ENCODE data around the gene TPPP2.

TPPP2 gene

GRCh38 chr14:21059842-21060613, 30.0 kb downstream of the TPPP2 start:
- DNase-seq = no peak

- no peak for DNase-seq
Measured at GRCh38 chr14:21060614-21061346, 30.8 kb downstream of the TPPP2 start.

DNA sequence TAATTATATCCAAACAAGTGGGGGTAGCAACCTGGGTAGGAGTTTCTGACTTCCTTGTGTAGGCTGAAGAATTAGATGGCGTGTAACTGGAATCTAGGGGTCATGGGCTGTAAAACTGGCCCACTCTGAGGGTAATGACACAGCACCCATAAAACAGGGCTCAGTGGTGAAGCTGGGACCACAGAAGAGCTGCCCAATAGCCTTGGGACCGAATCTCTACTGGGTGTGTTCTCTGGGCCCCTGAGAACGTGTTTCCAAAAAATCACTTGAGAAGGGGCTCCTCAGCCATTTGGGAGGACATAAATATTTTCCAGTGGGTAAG, 31.3 kb downstream of the TPPP2 start:
- DNase-seq = no peak

GRCh38 chr14:21063479-21063878, 33.5 kb downstream of the TPPP2 start:
- DNase-seq = no peak

DNA sequence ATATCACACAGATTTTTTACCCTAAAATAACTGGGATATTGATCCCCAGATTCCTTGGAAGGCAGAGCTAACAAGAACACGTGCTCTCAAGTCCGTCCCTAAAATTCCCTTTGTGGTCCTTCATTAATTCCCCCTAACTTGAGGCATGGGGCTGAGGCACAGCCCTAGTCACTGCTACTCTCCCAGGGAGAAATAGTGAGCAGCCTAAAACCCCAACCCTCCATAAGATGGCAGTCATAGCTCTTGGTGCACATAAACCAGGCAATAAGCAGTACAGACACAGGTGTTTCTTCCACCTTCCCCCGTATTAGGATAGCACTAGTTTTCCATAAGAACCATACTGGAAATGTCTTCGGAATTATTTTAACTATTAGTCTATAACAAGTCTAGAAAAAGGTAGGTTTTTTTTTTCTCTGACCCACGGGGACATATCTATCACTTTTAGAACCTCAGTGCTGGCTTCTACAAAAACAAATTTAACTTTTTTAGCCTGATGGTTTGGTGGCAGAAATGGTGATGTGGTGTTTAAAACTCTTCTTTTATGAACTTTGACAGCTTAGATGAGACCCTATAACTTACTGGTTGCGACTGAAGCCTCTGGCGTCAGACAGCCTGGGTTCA, 37.0 kb downstream of the TPPP2 start:
- DNase-seq = no peak

DNA sequence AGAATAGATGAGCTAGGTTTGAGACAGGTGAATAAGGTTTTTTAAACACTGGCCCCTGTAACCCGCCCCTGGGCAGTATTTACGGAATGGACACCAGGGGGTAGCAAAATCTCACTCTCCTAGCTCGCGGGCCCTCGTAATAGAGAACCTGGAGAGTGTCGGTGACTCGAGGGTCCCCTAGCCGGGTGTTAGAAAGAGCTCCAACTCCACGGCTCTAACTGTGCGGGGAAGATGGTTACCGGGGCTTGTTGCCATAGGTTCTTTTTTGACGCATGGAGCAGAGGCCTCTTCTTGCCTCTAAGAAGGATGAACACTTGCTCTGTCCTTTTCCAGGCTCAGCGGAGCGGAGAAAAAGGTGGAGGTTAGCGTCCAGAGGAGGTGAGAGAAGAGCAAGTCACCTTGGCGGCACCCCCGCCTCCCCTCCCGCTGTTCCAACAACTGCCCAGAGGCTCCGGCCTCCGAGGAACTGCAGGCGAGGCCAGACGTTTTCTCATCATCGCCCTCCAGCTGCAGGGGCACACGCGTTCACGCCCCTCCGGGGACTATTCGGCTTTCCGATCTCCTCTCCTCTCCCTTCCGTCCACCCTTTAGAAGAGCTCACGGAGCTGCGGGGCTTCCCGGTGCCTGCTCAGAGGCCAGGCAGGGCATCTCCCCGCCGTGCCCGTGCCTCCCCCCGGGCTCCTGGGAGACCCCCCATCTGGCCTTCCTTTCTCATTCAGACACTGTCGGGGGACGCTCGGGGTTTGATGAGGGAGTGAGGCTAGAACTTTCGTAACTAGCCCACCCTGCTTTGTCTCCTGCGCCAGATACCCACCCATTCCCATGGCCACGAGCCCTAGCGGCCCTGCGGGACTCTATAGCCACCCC, 38.7 kb downstream of the TPPP2 start:
- DNase-seq = peak; percentile 49

DNA sequence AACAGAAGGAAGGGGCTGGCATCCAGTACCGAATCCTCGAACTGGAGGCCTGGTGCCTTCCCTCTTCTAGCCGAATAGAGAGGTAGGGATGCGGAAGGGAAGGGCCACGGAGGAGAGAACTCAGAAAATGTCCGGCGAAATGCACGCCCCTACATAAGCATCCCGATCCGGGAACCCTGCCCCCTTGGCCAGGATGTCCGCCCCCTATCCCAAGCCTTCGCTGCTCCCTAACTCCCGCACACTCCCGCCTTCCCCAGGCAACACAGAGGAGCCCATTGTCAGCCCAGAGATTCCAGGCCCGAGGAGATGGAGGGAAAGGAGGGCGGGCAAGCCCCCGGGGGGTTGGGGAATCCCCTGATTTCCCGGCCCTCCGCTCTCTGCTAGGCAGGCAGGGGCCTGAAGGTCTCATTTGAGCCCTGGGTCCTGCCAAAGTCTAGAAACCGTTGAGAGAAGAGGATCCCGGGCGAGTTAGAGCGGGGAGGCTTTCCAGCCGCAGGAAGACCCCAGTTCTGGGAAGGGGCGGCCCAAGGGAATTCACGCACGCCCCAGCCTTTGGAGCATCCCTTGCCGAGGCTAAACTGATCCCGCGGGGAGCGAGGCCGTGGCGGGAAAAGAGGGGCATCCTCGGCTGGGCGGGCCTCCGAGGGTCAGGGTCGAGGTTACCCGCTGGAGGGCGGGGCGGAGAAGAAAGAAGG, 39.5 kb downstream of the TPPP2 start:
- no peak for DNase-seq

- no peak for DNase-seq
Measured at GRCh38 chr14:21070083-21070609, 40.1 kb downstream of the TPPP2 start, which contains the start of gene ARHGEF40. ARHGEF40 (plus strand) TSS chr14:21070304; CDS start chr14:21070397, 93 bp downstream.

DNA sequence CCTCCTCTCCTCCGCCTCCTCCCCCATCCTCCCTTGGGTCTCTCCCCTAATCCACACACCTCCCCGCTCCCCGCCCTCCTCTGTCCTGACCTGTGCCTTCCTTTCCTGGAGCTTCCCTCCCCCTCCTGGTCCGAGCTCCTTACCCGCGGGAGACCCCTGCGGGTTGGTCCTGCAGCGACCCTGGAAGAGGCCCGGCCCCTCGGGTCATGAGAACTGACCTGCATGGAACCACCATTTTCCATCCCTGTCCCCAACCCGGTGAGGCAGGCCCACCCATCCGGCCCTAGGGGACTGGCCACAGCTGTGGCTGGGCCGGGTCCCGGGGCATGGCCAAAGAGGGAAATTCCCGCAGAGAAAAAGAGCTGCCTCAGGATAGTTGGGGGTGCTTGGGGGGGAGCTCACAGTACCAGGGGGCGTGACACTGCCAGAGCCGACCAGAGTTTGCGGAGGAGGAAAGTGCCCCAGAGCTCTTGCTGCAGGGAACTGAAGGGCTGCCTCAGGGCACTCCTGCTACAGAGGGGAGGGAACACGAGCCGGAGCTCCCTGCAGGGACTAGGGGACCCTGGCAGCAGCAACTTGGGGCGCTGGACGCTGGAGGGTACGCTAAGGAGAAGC, 40.7 kb downstream of the TPPP2 start:
- peak; percentile 22 for DNase-seq

DNA sequence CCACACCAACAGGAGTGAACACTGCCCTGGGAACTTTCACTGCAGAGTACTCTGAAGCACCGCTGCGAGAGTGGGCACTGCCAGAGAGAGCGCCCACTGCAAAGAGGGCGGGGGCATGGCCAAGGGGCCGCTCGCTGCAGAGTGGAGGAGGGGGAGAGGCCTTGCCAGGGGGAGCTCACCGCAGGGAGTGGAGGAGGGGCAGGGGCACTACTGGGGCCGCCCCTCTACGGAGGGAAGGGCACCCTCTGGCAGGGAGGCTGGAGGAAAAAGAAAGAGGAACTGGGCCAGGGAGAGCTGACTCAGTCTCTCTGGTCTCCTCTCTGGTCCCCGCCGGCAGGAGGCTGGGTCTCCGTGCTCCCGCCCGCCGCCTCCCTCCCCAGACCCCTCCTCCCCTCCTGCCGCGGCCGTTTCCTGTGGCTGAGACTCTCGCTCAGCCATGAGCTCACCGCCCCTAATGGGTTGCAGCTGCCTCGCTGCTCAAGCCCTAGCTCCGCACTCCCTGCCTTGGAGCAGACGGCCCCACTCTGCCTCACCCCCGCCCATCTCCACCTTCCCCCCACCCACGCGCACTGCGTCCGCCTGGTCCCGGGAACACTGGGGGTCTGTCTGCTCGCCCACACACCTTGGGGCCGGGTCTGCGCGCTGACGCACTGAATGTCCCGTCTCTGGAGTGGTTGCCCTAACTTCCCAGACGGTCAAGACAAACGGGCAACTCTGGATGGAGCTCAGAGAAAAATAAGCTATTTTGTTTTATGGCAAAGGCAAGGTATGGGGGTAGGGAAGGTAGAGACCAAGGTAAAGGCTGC, 41.4 kb downstream of the TPPP2 start:
- DNase-seq = peak; percentile 17

GRCh38 chr14:21072031-21072473, 42.0 kb downstream of the TPPP2 start:
- no peak for DNase-seq

DNA sequence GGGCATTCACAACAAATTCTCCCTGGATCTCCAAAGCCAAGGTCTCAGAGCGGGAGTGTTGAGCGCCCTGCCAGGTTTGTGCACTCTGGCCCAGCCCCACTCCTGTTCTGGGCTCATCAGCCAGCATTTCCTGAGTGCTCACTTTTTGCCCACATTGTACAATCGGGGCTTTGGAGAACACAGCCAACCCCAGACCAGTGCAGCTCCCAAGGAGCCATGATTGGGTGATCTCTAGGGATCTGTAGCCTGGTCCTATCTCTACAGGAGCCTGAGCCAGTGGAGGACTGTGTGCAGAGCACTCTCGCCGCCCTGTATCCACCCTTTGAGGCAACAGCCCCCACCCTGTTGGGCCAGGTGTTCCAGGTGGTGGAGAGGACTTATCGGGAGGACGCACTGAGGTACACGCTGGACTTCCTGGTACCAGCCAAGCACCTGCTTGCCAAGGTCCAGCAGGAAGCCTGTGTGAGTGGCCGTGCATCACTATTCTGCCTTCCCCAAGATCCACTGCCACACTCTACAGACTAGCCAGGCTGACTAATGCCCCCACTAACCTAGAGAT, 42.8 kb downstream of the TPPP2 start:
- DNase-seq = no peak

- no peak for DNase-seq
Measured at GRCh38 chr14:21073921-21074320, 43.9 kb downstream of the TPPP2 start.

DNA sequence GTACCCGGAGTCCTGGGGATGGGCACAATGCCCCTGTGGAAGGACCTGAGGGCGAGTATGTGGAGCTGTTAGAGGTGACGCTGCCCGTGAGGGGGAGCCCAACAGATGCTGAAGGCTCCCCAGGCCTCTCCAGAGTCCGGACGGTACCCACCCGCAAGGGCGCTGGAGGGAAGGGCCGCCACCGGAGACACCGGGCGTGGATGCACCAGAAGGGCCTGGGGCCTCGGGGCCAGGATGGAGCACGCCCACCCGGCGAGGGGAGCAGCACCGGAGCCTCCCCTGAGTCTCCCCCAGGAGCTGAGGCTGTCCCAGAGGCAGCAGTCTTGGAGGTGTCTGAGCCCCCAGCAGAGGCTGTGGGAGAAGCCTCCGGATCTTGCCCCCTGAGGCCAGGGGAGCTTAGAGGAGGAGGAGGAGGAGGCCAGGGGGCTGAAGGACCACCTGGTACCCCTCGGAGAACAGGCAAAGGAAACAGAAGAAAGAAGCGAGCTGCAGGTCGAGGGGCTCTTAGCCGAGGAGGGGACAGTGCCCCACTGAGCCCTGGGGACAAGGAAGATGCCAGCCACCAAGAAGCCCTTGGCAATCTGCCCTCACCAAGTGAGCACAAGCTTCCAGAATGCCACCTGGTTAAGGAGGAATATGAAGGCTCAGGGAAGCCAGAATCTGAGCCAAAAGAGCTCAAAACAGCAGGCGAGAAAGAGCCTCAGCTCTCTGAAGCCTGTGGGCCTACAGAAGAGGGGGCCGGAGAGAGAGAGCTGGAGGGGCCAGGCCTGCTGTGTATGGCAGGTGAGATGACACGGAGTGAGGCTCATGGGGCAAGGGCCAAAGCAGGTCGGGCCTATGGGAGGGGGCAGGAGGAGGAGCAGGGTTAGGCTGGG, 44.6 kb downstream of the TPPP2 start:
- no peak for DNase-seq

GRCh38 chr14:21075719-21076437, 45.9 kb downstream of the TPPP2 start:
- DNase-seq = no peak

- no peak for DNase-seq
Measured at GRCh38 chr14:21077672-21078071, 47.7 kb downstream of the TPPP2 start.

GRCh38 chr14:21078287-21078686, 48.3 kb downstream of the TPPP2 start:
- DNase-seq = no peak

GRCh38 chr14:21078726-21079125, 48.7 kb downstream of the TPPP2 start:
- no peak for DNase-seq
